Islet precursor cell (in vitro differentiated cells): Measurements from ENCODE around the gene PAXX.
"Not testable (repeated sequence)": the region's sequence is repeated elsewhere in the genome, so short reads cannot be mapped to it uniquely, and the experiment has no call there.

Source experiments
- DNase-seq: peaks from one replicate; pipeline ENCODE4 v3.0.0-alpha.2; 2018

Gene PAXX

DNA sequence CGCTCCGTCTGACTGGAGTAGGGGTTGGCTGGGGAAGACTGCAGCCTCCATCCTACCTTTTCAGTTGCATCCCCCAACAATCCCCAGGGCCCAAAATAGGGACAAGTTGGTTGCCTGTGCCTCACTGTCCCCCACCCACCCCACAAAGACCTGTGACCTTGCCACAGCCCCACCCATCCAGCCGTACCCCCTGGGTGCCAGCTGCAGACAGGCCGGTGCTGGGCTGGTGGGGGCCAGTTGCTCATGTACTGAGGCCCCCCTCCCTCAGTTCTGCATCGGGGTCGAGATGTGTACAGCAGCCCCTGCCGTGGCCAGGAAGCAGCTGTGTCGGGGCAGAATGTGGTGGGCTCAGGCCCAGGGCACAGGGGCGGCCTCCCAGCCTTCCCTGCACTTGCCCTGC lies 9.1 kb upstream of the PAXX start:
- DNase-seq: no peak

- DNase-seq: no peak
Measured at GRCh38 chr9:136983656-136984314, 8.4 kb upstream of the PAXX start.

DNA sequence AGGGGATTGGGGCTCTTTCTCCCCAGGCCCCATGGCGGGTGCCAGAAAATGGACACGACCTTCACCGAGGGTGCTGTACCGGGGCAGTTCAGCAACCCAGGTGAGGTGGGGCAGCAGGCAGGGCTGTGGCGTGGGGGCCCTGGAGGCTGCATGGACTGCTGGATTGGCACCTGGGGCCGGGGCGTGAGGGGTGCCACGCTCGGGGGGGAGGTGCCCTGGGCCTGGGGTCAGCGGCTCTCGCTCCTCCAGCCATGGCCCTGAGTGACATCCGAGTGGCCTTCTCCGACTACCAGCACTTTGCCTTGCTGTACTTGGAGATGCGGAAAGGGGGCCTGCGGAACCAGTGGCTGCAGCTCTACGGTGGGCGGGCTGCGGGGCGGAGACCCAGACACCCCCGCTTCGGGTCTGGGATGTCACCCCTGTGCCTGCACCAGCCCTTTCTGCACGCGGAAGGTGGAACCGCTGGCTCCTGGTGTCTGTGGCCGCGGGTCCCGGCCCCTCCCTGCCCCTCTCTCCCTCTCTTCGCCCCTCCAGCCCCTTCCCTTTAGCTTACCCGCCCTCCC lies 7.7 kb upstream of the PAXX start:
- no peak for DNase-seq

- no peak for DNase-seq
Measured at GRCh38 chr9:136985027-136985602, 7.1 kb upstream of the PAXX start.

DNA sequence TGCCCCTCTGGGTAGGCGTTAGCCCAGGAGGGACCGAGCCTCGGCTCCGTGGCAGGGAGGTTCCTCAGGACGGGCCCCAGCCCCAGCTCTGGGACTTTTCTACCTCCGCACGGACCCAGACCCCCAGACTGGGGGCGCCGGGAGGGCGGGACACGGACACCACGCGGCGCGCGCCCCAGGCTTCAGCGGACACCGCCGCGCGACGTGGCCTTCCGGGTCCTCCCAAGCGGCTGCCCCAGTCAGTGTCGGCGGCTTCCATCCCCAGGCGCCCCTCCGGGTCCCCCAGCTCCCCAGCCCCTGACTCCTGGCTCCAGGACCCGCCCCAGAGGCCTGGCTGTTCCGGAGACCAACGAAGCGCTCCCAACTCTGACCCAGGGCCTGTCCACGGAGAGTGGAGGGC lies 6.4 kb upstream of the PAXX start:
- no peak for DNase-seq

- DNase-seq: no peak
Measured at GRCh38 chr9:136988872-136989271, 3.4 kb upstream of the PAXX start.

GRCh38 chr9:136990242-136990911 lies 1.8 kb upstream of the PAXX start:
- no peak for DNase-seq

DNA sequence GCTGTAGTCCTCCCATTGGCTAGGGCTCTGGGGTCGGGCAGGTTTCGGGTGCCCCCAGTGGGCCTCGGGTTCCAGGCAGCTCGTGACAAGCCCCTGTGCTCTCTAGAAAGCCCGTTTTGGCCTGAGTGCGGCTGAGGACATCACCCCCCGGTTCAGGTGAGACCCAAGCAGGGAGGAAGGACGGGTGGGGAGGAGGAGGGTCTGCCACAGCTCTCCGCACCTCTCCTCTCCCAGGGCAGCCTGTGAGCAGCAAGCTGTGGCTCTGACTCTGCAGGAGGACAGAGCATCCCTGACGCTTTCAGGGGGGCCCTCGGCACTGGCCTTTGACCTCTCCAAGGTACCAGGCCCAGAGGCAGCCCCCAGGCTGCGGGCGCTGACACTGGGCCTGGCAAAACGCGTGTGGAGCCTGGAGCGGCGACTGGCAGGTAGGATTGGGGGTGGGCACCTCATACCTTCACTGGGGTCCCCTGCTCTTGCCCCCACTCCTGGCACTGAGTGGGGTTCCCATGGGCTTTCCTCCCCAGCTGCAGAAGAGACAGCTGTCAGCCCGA lies 672 bp downstream of the PAXX start:
- DNase-seq: no peak

DNA sequence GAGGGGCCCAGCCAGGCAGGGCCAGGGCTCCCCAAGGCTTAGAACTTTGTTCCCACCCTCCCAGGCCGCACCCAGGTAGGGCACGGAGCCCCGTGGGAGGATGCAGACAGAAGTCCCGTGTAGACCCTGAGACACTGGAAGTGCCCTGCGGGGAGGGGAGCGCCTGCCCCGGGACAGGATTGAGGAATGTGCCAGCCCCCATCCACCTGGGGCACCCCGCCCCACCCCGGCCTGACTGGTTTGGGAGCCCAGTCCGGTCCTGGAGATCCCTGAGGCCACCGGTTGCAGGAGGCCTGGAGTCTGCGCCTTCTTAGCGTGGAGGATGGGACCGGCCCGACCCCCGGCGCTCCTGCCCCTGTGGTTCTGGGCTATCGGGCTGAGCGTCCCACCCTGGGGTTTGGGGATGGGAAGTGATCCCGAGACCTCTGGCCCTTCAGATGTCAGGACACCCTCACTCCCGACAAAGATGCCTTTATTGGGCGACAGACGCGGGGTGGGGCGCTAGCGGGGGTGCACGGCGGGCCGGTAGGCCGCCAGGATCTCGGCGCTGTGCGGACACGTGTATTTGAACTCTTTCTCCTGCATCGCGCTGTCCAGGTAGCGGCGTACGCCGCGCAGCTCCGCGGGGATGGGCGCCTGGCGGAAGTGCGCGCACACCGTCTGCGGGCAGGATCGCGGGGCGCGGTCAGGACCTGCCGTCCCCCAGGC lies 2.1 kb downstream of the PAXX start:
- no peak for DNase-seq

- no peak for DNase-seq
Measured at GRCh38 chr9:136994888-136995230, 2.6 kb downstream of the PAXX start.

GRCh38 chr9:136995362-136995761 lies 3.1 kb downstream of the PAXX start:
- DNase-seq: no peak

- no peak for DNase-seq
Measured at GRCh38 chr9:136995772-136996311, 3.6 kb downstream of the PAXX start.

DNA sequence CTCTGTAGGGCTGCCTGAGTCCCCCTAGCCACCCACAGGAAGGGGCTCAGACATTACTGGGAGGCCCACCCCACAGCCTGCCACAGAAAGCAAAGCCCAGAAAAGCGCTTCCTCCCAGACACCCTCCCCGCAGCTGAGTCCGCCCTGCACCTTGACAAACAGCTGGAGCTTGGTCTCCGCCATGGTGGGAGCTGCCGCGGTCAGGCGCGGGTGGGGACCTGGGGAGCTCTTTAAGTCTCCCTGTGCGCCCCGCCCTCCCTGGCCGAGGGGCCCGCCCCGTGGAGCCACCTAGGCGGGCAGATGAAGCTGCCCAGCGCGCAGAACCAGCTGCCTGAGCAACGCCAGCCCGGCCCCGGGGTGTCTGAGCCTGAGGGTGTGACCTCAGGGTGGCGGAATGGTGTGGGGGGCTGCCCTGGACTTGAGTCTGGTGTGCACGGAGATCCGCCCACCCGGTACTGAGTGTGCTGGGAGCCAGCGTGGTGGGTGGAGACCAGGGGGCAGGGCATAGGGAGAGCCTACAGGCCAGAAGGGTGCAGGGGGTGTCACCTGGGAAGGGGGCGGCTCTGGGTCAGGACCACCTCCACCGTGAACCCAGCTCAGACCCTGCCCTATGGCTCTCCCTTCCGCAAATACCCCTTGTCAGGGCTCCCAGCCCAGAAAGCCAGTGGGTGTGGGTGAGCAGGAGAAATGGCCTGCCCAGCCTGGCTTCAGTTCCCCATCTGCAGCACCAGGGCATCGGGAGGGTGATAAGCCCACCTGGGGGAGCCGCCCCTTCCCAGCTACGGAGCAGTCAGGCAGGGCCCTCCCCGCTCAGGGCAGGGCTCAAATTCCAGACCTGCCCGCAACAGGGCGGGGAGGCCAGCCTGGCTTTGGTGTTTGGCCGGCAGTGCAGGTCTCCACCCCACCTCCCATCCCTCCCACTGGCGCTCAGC lies 4.4 kb downstream of the PAXX start, which contains the start of gene CLIC3:
TSS of gene CLIC3 (minus strand) at position 208 of the 932 bp plus-strand sequence. CDS start at position 183, 25 bp downstream.
- DNase-seq: peak; percentile 87

GRCh38 chr9:136997371-136997770 lies 5.1 kb downstream of the PAXX start:
- no peak for DNase-seq

GRCh38 chr9:136997830-136998234 lies 5.6 kb downstream of the PAXX start:
- no peak for DNase-seq

- DNase-seq: no peak
Measured at GRCh38 chr9:137000177-137000930, 8.1 kb downstream of the PAXX start.

DNA sequence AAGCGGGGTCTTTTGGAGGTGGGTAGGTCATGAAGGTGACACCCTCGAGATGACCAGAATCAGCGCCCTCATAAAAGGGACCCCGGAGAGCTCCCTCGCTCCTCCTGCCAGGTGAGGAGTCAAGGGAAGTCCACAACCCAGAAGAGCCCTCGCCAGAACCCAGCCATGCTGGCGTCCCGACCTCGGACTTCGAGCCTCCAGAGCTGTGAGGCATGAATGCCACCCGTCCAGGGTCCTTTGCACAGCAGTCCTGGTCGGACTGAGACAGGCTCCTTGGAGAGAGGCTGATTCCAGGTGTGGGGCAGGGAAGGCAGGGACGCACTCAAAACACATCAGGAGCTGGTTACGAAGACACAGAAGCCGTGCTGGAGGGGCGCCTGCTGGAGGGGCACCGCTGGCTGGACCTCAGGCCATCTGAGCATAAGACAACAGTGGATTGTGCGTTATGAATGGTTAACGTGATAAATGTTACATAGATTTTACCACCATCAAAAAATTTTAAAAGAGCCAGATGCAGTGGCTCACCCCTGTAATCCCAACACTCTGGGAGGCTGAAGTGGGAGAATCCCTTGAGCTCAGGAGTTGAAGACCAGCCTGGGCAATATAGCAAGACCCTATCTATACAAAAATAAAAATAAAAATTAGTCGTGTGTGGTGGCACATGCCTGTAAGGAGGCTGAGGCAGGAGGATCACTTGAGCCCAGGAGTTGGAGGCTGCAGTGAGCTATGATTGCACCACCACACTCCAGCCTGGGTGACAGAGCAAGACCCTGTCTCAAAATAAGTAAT lies 9.8 kb downstream of the PAXX start:
- no peak for DNase-seq

DNA sequence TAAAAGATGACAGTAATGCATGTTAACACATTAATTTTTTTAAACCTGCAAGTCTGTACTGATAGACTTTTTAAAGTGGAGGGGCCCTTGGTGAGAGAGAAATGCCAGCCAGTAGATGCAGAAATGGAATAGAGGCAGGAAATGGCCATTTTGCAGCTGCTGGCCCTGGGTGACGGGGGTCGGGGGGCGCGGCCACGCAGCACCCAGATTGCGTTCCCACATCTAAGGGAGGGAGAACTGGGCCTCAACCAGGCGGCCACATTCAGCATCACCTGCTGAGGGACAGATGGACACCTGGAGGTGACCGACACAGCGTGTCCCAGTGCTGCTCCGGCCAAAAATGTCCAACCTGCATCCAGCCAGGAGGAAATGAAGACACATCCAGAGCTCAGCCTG lies 10.4 kb downstream of the PAXX start:
- no peak for DNase-seq

- not testable (repeated sequence) for DNase-seq
Measured at GRCh38 chr9:137004285-137004684, 12.1 kb downstream of the PAXX start.
